Neural cell (in vitro differentiated cells): Measurements from ENCODE around the gene ANKRD44. TPM values are rescaled to one million over a fixed set of nuclear protein-coding genes. Genes with fewer than 3 reads are reported as not detected.

Experiments
- H2AFZ ChIP-seq: fragments of 200-600, 300-800 bp; sonication (generic), shearing (Covaris generic); 2 replicates; pipeline ENCODE4 v1.6.0; 2014; ENCODE audit warnings: low read depth, mild to moderate bottlenecking, antibody characterized with exemption, low read length, moderate library complexity
- H3F3A ChIP-seq: fragments of 200-600 bp; shearing (Covaris generic); 2 replicates; pipeline ENCODE4 v1.6.1; 2016; ENCODE audit warnings: mild to moderate bottlenecking, moderate library complexity, mixed read lengths, antibody characterized with exemption, low read length; ENCODE audit not compliant: insufficient read depth, poor library complexity, severe bottlenecking
- H3K27ac ChIP-seq: fragments of 200-600, 300-800 bp; sonication (generic), shearing (Covaris generic); 2 replicates; pipeline ENCODE4 v1.5.1; 2014; ENCODE audit warnings: mild to moderate bottlenecking, low read length, moderate library complexity
- H3K27me3 ChIP-seq: fragments of 300-800, 200-600 bp; sonication (generic), shearing (Covaris generic); 2 replicates; pipeline ENCODE4 v1.6.0; 2014; ENCODE audit warnings: mild to moderate bottlenecking, low read depth, low read length, moderate library complexity; ENCODE audit not compliant: insufficient read depth
- H3K36me3 ChIP-seq: fragments of 300-800, 200-600 bp; sonication (generic), shearing (Covaris generic); 2 replicates; pipeline ENCODE4 v1.5.1; 2014; ENCODE audit warnings: mild to moderate bottlenecking, antibody characterized with exemption, low read length, moderate library complexity; ENCODE audit not compliant: insufficient read depth
- H3K4me2 ChIP-seq: fragments of 300-800, 200-600 bp; sonication (generic), shearing (Covaris generic); 2 replicates; pipeline ENCODE4 v1.6.0; 2014; ENCODE audit warnings: mild to moderate bottlenecking, low read length
- H3K4me3 ChIP-seq: fragments of 300-800, 200-600 bp; sonication (generic), shearing (Covaris generic); 2 replicates; pipeline ENCODE4 v1.5.1; 2014; ENCODE audit warnings: mild to moderate bottlenecking, low read length, moderate library complexity
- H3K79me2 ChIP-seq: fragments of 200-600 bp; shearing (Covaris generic); replicated peaks from 2 replicates; pipeline ENCODE4 v1.6.0; 2014; ENCODE audit warnings: mild to moderate bottlenecking, low read length, moderate library complexity; ENCODE audit not compliant: insufficient read depth
- H3K9ac ChIP-seq: fragments of 300-800, 200-600 bp; sonication (generic), shearing (Covaris generic); 2 replicates; pipeline ENCODE4 v1.6.1; 2016; ENCODE audit warnings: mild to moderate bottlenecking, low read length, mixed read lengths
- H3K9me2 ChIP-seq: fragments of 200-600 bp; shearing (Covaris generic); 2 replicates; pipeline ENCODE4 v1.6.1; 2016; ENCODE audit warnings: mild to moderate bottlenecking, low read length, mixed read lengths; ENCODE audit not compliant: insufficient read depth
- H3K9me3 ChIP-seq: fragments of 200-600, 300-800 bp; sonication (generic), shearing (Covaris generic); 2 replicates; pipeline ENCODE4 v1.6.1; 2016; ENCODE audit warnings: mild to moderate bottlenecking, mixed run types, low read length, moderate library complexity, mixed read lengths
- H4K20me1 ChIP-seq: fragments of 200-600 bp; shearing (Covaris generic); 2 replicates; pipeline ENCODE4 v1.6.1; 2016; ENCODE audit warnings: mild to moderate bottlenecking, mixed run types; ENCODE audit not compliant: insufficient read depth
- CTCF ChIP-seq: fragments of 450-650 bp; IDR thresholded peaks from 2 replicates; pipeline ENCODE4 v1.5.1; 2014; ENCODE audit warnings: antibody characterized with exemption, mild to moderate bottlenecking, moderate library complexity; ENCODE audit not compliant: poor library complexity, severe bottlenecking
- EP300 ChIP-seq: fragments of 450-650 bp; conservative IDR thresholded peaks from 2 replicates; pipeline ENCODE4 v1.6.1; 2014; ENCODE audit warnings: antibody characterized with exemption, mild to moderate bottlenecking, moderate library complexity; ENCODE audit not compliant: poor library complexity, severe bottlenecking
- EZH2 ChIP-seq: fragments of 200-600, 300-800 bp; shearing (Covaris generic), sonication (generic); IDR thresholded peaks from 2 replicates; pipeline ENCODE4 v1.6.1; 2014; ENCODE audit warnings: antibody characterized with exemption, low read length, borderline replicate concordance, mild to moderate bottlenecking; ENCODE audit not compliant: insufficient read depth, poor library complexity, severe bottlenecking
- MXI1 ChIP-seq: fragments of 450-650 bp; conservative IDR thresholded peaks from 2 replicates; pipeline ENCODE4 v1.6.1; 2014; ENCODE audit warnings: antibody characterized with exemption, mild to moderate bottlenecking; ENCODE audit not compliant: poor library complexity, severe bottlenecking
- POLR2AphosphoS5 ChIP-seq: IDR thresholded peaks from 2 replicates; pipeline ENCODE4 v1.6.1; 2012
- RAD21 ChIP-seq: fragments of 450-650 bp; conservative IDR thresholded peaks from 2 replicates; pipeline ENCODE4 v1.6.1; 2014; ENCODE audit warnings: antibody characterized with exemption, mild to moderate bottlenecking, moderate library complexity
- SMC3 ChIP-seq: fragments of 450-650 bp; conservative IDR thresholded peaks from 2 replicates; pipeline ENCODE4 v1.6.1; 2014; ENCODE audit warnings: antibody characterized with exemption, mild to moderate bottlenecking, moderate library complexity; ENCODE audit not compliant: poor library complexity
- TAF1 ChIP-seq: IDR thresholded peaks from 2 replicates; pipeline ENCODE4 v1.6.1; 2012; ENCODE audit warnings: low read depth
- polyA plus RNA-seq: library from polyadenylated mRNA; depleted of rRNA; stranded (reverse); fragments of >200 nt; gene quantifications from 2 replicates; pipeline ENCODE4 v1.2.3, GENCODE V29; 2014
- TF ChIP-seq, protein P1 (sequence below): IDR thresholded peaks from 2 replicates; pipeline ENCODE4 v1.6.1; 2012; ENCODE audit warnings: borderline replicate concordance

The ANKRD44 gene
- polyA plus RNA-seq, 1 donor from 2014 or later: 94.3 TPM

DNA sequence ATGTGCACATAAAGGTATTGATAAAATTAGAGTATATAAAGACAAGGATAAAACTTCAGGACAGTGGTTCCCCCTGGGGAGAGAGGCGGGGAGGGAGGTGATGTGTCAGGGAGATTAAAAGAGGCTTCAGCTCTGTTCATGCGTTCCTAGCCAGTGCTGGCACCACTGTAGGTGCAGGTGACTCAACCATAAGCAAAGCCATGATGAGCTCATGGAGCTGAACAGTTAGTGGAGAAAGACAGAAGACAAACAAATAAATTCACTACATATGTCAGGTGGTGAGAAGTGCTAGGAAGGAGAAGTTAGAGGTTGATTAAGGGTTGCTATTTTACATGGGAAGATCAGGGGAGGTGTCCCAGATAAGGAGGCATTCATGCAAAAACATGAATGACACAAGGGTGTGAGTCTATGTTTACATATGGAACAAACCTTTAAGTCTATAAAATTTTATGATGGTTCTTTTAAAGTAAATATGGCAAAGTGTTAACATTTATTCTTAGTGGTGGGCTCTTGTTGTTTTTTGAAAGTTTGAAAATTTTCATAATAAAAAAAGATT is 136.0 kb downstream of the ANKRD44 start:
- no peaks in the 10 kb centered on the region for H3K36me3 ChIP-seq
- H3F3A ChIP-seq: no peaks in the 10 kb centered on the region
- no peaks in the 10 kb centered on the region for H3K79me2 ChIP-seq
- no peak overlapping the region for H3K9ac ChIP-seq
- H3K4me2 ChIP-seq: no peak overlapping the region
- no peaks in the 10 kb centered on the region for H3K27me3 ChIP-seq
- no peak overlapping the region for H3K27ac ChIP-seq
- H3K9me3 ChIP-seq: no peaks in the 10 kb centered on the region
- no peaks in the 10 kb centered on the region for H3K9me2 ChIP-seq
- H3K4me3 ChIP-seq: no peak overlapping the region
- H2AFZ ChIP-seq: no peak overlapping the region
- H4K20me1 ChIP-seq: no peaks in the 10 kb centered on the region
- no peak for TF ChIP-seq POLR2AphosphoS5
- TF ChIP-seq, protein P1, sequence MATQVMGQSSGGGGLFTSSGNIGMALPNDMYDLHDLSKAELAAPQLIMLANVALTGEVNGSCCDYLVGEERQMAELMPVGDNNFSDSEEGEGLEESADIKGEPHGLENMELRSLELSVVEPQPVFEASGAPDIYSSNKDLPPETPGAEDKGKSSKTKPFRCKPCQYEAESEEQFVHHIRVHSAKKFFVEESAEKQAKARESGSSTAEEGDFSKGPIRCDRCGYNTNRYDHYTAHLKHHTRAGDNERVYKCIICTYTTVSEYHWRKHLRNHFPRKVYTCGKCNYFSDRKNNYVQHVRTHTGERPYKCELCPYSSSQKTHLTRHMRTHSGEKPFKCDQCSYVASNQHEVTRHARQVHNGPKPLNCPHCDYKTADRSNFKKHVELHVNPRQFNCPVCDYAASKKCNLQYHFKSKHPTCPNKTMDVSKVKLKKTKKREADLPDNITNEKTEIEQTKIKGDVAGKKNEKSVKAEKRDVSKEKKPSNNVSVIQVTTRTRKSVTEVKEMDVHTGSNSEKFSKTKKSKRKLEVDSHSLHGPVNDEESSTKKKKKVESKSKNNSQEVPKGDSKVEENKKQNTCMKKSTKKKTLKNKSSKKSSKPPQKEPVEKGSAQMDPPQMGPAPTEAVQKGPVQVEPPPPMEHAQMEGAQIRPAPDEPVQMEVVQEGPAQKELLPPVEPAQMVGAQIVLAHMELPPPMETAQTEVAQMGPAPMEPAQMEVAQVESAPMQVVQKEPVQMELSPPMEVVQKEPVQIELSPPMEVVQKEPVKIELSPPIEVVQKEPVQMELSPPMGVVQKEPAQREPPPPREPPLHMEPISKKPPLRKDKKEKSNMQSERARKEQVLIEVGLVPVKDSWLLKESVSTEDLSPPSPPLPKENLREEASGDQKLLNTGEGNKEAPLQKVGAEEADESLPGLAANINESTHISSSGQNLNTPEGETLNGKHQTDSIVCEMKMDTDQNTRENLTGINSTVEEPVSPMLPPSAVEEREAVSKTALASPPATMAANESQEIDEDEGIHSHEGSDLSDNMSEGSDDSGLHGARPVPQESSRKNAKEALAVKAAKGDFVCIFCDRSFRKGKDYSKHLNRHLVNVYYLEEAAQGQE: no peak
- TF ChIP-seq RAD21: no peak
- no peak for TF ChIP-seq EP300

DNA sequence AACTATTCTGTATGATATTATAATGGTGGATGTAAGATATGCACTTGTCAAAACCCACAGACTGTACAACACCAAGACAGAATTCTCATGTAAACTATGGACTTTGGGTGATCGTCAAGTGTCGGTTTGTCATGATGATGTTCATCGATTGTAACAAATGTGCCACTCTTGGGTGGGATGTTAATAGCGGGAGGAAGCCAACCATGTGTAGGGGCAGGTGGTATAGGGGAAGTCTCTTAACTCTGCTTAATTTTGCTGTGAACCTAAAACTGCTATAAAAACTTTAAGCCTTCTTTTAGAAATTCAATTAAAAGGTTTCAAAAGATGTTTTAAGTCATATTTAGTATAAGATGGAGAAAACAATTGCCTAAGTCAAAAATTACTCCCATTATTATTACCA is 139.0 kb downstream of the ANKRD44 start:
- no peaks in the 10 kb centered on the region for H4K20me1 ChIP-seq
- no peaks in the 10 kb centered on the region for H3K79me2 ChIP-seq
- H3K4me3 ChIP-seq: no peak overlapping the region
- no peaks in the 10 kb centered on the region for H3F3A ChIP-seq
- no peak overlapping the region for H2AFZ ChIP-seq
- H3K9me3 ChIP-seq: no peaks in the 10 kb centered on the region
- no peaks in the 10 kb centered on the region for H3K9me2 ChIP-seq
- no peak overlapping the region for H3K4me2 ChIP-seq
- no peak for TF ChIP-seq POLR2AphosphoS5
- no peak for TF ChIP-seq EZH2
- no peak for TF ChIP-seq SMC3
- no peak for TF ChIP-seq CTCF
- no peak for TF ChIP-seq RAD21
- TF ChIP-seq EP300: no peak
- no peak for TF ChIP-seq MXI1
- TF ChIP-seq, protein P1: no peak
- TF ChIP-seq TAF1: no peak
- no peak overlapping the region for H3K9ac ChIP-seq
- H3K27ac ChIP-seq: no peak overlapping the region
- no peaks in the 10 kb centered on the region for H3K36me3 ChIP-seq
- no peaks in the 10 kb centered on the region for H3K27me3 ChIP-seq
